ENCODE measurements around the gene CYP2E1. TPM values are rescaled to one million over a fixed set of nuclear protein-coding genes. Genes with fewer than 3 reads are reported as not detected.
"Not testable (repeated sequence)": the region's sequence is repeated elsewhere in the genome, so short reads cannot be mapped to it uniquely, and the experiment has no call there.

The CYP2E1 gene
- total and polyA plus RNA-seq, 5 donors from 2014 or later, result 0.09 to 0.37 TPM; not detected in 3

DNA sequence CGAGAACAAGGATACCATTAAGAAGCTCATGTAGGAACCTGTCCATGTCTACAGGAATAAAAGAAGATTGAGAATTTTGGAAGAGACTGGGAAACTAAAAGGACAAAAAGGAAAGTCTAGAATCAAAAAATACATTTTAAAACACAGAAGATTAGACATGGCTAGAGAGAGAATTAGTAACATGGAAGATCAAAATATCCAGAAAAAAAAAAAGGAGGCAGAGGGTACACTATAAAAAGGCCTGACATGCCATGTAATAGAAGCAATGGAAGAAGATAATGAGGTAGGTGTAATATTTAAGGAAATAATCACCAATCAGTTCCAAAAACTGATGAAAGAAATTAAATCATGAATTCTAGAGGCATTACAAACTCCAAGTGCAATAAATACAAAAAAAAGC is 46.3 kb downstream of the CYP2E1 start:
- H3K36me3 Mint-ChIP-seq; DNase-seq; H3K27me3 ChIP-seq (ENCODE audit: control insufficient read depth, insufficient read depth, low read length); H3K27ac ChIP-seq (ENCODE audit: insufficient read depth, low read length, poor library complexity, severe bottlenecking); H3K4me3 ChIP-seq (ENCODE audit: low read depth, low read length); H3K27me3 Mint-ChIP-seq; H3K4me1 ChIP-seq (ENCODE audit: control insufficient read depth, insufficient read depth, low read length, poor library complexity, severe bottlenecking); H3K4me1 Mint-ChIP-seq; H3K27ac Mint-ChIP-seq; ATAC-seq (ENCODE audit: low read depth in 2 of 2); H3K36me3 ChIP-seq (ENCODE audit: control insufficient read depth, insufficient read depth, low read length); H3K4me3 Mint-ChIP-seq: not testable (repeated sequence)
- H3K9me3 ChIP-seq (ENCODE audit: control insufficient read depth in 2 of 2, low read length in 2 of 2), result peaks cover 12 to 13% of the 10 kb centered on the region in 2 experiments
- peaks cover 0 to 13% (median 3%) of the 10 kb centered on the region in 7 donors for H3K9me3 Mint-ChIP-seq

GRCh38 chr10:133577037-133577436 is 49.9 kb downstream of the CYP2E1 start:
- not testable (repeated sequence) for H3K4me3 ChIP-seq (ENCODE audit: low read depth, low read length); H3K27ac ChIP-seq (ENCODE audit: insufficient read depth, low read length, poor library complexity, severe bottlenecking); ATAC-seq (ENCODE audit: low read depth in 2 of 2); H3K27me3 Mint-ChIP-seq; H3K27me3 ChIP-seq (ENCODE audit: control insufficient read depth, insufficient read depth, low read length); DNase-seq; H3K27ac Mint-ChIP-seq; H3K36me3 Mint-ChIP-seq; H3K4me1 ChIP-seq (ENCODE audit: control insufficient read depth, insufficient read depth, low read length, poor library complexity, severe bottlenecking); H3K36me3 ChIP-seq (ENCODE audit: control insufficient read depth, insufficient read depth, low read length); H3K4me3 Mint-ChIP-seq; H3K4me1 Mint-ChIP-seq
- peaks cover 13 to 15% of the 10 kb centered on the region in 2 experiments for H3K9me3 ChIP-seq (ENCODE audit: control insufficient read depth in 2 of 2, low read length in 2 of 2)
- H3K9me3 Mint-ChIP-seq, result peaks cover 0 to 14% (median 5%) of the 10 kb centered on the region in 7 donors

Other genes with a start within 250 kb of the CYP2E1 start
- gene TUBGCP2, start 218.5 kb upstream of the CYP2E1 start, total RNA-seq, result 73.8 TPM
- gene TUBGCP2, start 218.5 kb upstream of the CYP2E1 start, polyA plus RNA-seq, result 10 to 100 TPM; 23.5 to 31.8 (median 28.1) TPM
- 29.1 TPM for gene ZNF511, start 218.4 kb upstream of the CYP2E1 start, total RNA-seq
- 10 to 100 TPM; 67.5 to 96.4 (median 78.7) TPM for gene ZNF511, start 218.4 kb upstream of the CYP2E1 start, polyA plus RNA-seq
- gene CALY, start 190.5 kb upstream of the CYP2E1 start, total RNA-seq, result 1.8 TPM
- 1 to 10 TPM in 2 of 4 donors, under 1 TPM in 2; 0.76 to 1.3 (median 1.00) TPM for gene CALY, start 190.5 kb upstream of the CYP2E1 start, polyA plus RNA-seq
- gene PRAP1, start 180.0 kb upstream of the CYP2E1 start, total RNA-seq, result not detected
- not detected for gene PRAP1, start 180.0 kb upstream of the CYP2E1 start, polyA plus RNA-seq
- gene FUOM, start 169.3 kb upstream of the CYP2E1 start, total RNA-seq, result 7.1 TPM
- 10 to 100 TPM; 12.3 to 21.9 (median 17.9) TPM for gene FUOM, start 169.3 kb upstream of the CYP2E1 start, polyA plus RNA-seq
- gene ECHS1, start 154.0 kb upstream of the CYP2E1 start, total RNA-seq, result 16.9 TPM
- gene ECHS1, start 154.0 kb upstream of the CYP2E1 start, polyA plus RNA-seq, result 10 to 100 TPM; 76.3 to 91.7 (median 88.9) TPM
- gene PAOX, start 148.1 kb upstream of the CYP2E1 start, total RNA-seq, result 6.7 TPM
- 10 to 100 TPM; 10.1 to 14.3 (median 11.2) TPM for gene PAOX, start 148.1 kb upstream of the CYP2E1 start, polyA plus RNA-seq
- gene MTG1, start 133.2 kb upstream of the CYP2E1 start, total RNA-seq, result 60.8 TPM
- 10 to 100 TPM; 36.7 to 46.7 (median 37.2) TPM for gene MTG1, start 133.2 kb upstream of the CYP2E1 start, polyA plus RNA-seq
- gene SPRN, start 102.7 kb upstream of the CYP2E1 start, total RNA-seq, result not detected
- under 1 TPM; 0.10 to 0.77 (median 0.25) TPM for gene SPRN, start 102.7 kb upstream of the CYP2E1 start, polyA plus RNA-seq
- gene SCART1, start 73.4 kb upstream of the CYP2E1 start, total RNA-seq, result 5.6 TPM
- under 1 TPM in 2 of 4 donors, not detected in 2; 0.03 to 0.29 TPM for gene SCART1, start 73.4 kb upstream of the CYP2E1 start, polyA plus RNA-seq
- 1.7 TPM for gene SYCE1, start 38.2 kb downstream of the CYP2E1 start, total RNA-seq
- gene SYCE1, start 38.2 kb downstream of the CYP2E1 start, polyA plus RNA-seq, result under 1 TPM in 2 of 4 donors, not detected in 2; 0.09 to 0.70 TPM
- not detected for gene FRG2B, start 99.4 kb downstream of the CYP2E1 start, total RNA-seq
- not detected for gene FRG2B, start 99.4 kb downstream of the CYP2E1 start, polyA plus RNA-seq